ACC112 (cell line): ENCODE data around the gene APOD.

ENCODE experiments used
- H2AFZ ChIP-seq: fragments of 200-600 bp; sonication (generic); one replicate; pipeline ENCODE4 v1.6.0; 2017; ENCODE audit warnings: antibody characterized with exemption, low read length; ENCODE audit not compliant: unreplicated experiment
- H3K27ac ChIP-seq: fragments of 200-600 bp; sonication (generic); 2 replicates; pipeline ENCODE4 v1.5.1; 2014; ENCODE audit warnings: low read depth, mild to moderate bottlenecking, antibody characterized with exemption, low read length, moderate library complexity
- H3K27me3 ChIP-seq: fragments of 200-600 bp; sonication (generic); 2 replicates; pipeline ENCODE4 v1.6.1; 2014; ENCODE audit warnings: mild to moderate bottlenecking, antibody characterized with exemption, low read length, moderate library complexity, mixed read lengths; ENCODE audit not compliant: insufficient read depth
- H3K36me3 ChIP-seq: fragments of 200-600 bp; sonication (generic); 2 replicates; pipeline ENCODE4 v1.6.1; 2016; ENCODE audit warnings: mild to moderate bottlenecking, antibody characterized with exemption, low read length, moderate library complexity, mixed read lengths; ENCODE audit not compliant: insufficient read depth
- H3K4me1 ChIP-seq: fragments of 200-600 bp; sonication (generic); one replicate; pipeline ENCODE4 v1.6.1; 2016; ENCODE audit warnings: low read length, mixed read lengths; ENCODE audit not compliant: insufficient read depth, unreplicated experiment, control insufficient read depth
- H3K4me3 ChIP-seq: fragments of 200-600 bp; sonication (generic); 2 replicates; pipeline ENCODE4 v1.5.1; 2014; ENCODE audit warnings: mild to moderate bottlenecking, low read depth, low read length
- H3K79me2 ChIP-seq: fragments of 200-600 bp; sonication (generic); one replicate; pipeline ENCODE4 v1.6.0; 2016; ENCODE audit warnings: low read length; ENCODE audit not compliant: control insufficient read depth, unreplicated experiment, insufficient read depth

APOD gene

DNA sequence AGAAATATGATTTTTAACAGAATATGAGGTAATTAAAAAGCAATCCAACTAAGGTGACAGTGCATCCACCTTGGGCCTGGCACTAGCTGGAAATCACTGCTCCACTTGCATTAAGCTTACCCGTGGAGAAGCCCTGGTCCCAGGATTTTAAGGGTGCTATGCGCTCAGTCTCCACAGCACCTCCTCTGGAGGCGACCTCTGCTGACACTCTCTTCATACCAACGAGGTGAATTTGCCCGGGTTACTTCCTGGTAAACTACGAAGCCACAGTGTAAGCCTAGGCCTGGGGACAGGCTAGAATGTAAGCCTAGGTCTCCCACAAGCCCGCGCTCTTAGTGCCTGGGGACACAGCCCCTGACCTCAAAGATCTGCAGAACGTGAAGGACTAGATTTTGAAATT lies 793 bp downstream of the APOD start:
- peak overlapping the region; percentile 91 for H2AFZ ChIP-seq

DNA sequence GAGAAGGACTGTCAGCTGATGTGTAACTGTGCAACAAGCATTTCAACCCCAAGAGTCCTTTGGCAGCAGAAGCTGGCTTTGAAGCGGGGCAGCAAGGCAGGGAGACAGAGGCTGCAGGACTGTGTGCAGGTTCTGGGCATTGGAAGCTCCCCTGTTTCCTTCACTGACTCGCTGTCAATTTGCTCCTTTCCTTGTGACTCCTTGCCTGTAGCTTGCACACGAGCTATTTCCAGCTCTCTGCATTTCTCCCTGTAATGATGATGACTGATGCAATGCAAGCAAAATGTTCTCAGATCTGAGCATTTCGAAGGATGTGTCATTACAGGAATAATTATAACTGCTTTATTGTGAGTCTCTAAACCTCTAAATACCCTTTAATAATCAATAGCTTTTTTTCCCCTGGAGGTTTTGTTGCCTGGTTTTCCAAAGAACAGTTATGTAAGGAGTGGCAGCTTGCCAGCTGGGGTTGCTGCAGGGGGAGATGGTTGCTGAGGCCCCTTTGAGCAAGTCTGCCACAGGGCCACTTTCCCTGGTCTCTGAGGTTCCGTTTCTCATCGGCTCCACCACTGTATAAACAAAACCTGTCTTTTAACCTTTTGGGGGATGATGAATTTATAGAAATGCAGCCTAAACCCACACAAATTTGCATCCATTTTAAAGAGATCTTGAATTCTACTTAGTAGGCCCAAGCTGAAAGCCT lies 2.8 kb downstream of the APOD start:
- H3K79me2 ChIP-seq: no peaks in the 10 kb centered on the region
- H3K4me1 ChIP-seq: peaks cover 14% of the 10 kb centered on the region
- no peaks in the 10 kb centered on the region for H3K36me3 ChIP-seq
- no peak overlapping the region for H3K4me3 ChIP-seq
- no peak overlapping the region for H3K27ac ChIP-seq
- no peak overlapping the region for H2AFZ ChIP-seq
- H3K27me3 ChIP-seq: no peaks in the 10 kb centered on the region

More for the DNA sequence above, 793 bp downstream of the APOD start:
- H3K27ac ChIP-seq: no peak overlapping the region
- H3K4me3 ChIP-seq: peak overlapping the region; percentile 69; the same call in 1 of the 2 replicates
- H3K4me1 ChIP-seq: peaks cover 14% of the 10 kb centered on the region
- H3K27me3 ChIP-seq: no peaks in the 10 kb centered on the region
- H3K79me2 ChIP-seq: no peaks in the 10 kb centered on the region
- no peaks in the 10 kb centered on the region for H3K36me3 ChIP-seq

DNA sequence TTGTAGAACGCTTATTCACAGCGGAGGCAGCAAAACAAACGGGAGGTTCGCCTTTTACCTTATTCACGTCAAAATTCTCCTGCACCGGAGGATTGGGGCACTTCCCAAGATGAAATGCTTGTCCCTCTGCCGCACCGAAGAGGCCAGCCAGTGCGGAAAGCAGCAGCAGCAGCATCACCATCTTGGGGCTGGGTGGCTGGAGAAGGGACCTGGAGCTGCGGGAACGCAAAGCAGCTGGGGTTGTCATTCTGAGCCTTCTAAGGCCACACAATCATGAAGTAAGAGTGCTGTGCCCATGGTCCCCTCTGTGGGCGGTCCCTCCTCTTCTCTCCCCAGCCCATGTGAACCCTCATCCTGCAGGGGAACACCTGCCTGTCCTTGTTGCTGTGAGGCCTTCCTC lies 4.5 kb downstream of the APOD start:
- Histone ChIP-seq H3K27ac (no peak overlapping the region), H3K4me3 (no peak overlapping the region), H3K36me3 (no peaks in the 10 kb centered on the region), H3K27me3 (no peaks in the 10 kb centered on the region), H2AFZ (no peak overlapping the region), H3K4me1 (peaks cover 11% of the 10 kb centered on the region), H3K79me2 (no peaks in the 10 kb centered on the region)

DNA sequence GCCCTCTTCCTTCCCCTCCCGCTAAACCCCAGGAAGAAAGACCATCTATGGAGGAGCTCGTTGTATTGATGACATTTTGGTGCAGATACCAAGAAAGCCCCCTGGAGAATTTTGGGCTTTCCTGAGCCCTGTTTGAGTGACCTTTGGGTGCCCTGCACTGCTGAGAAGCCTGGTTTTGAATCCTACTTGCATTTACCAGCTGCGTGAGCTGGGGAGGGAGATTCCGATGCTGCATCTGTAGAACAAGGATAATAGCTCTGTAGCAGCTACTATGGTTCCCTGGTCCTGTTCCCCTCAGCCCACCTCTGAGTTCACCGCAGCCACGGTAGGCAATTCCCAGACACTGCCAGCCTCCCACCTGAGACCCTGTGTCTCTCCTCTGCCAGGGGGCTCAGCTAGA lies 5.2 kb downstream of the APOD start:
- Histone ChIP-seq H3K36me3 (no peaks in the 10 kb centered on the region), H3K4me1 (peaks cover 4% of the 10 kb centered on the region), H3K4me3 (no peak overlapping the region), H2AFZ (no peak overlapping the region), H3K79me2 (no peaks in the 10 kb centered on the region), H3K27ac (no peak overlapping the region), H3K27me3 (no peaks in the 10 kb centered on the region)

DNA sequence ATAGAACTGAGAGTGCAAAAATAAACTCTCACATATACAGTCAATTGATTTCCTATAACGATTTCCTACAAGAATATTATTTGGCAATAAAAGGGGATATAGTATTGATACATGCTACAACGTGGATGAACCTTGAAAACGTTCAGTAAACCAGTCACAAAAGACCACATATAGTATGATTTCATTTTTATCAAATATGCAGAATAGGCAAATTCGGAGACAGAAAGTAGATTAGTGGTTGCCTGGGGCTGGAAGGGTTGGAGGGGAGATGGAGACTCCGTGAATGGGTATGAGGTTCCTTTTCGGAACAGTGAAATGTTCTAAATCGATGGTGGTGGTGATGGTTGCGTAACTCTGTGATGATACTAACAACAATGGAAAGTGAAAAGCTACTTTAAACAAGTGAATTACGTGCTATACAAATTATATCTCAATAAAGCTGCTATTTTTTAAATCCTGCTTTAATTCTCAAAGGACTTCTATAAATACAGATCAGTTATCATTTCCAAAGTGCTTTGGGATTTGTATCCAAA lies 6.0 kb downstream of the APOD start:
- Histone ChIP-seq H2AFZ (no peak overlapping the region), H3K27ac (no peak overlapping the region), H3K4me3 (no peak overlapping the region), H3K36me3 (no peaks in the 10 kb centered on the region), H3K4me1 (no peaks in the 10 kb centered on the region), H3K79me2 (no peaks in the 10 kb centered on the region), H3K27me3 (no peaks in the 10 kb centered on the region)

DNA sequence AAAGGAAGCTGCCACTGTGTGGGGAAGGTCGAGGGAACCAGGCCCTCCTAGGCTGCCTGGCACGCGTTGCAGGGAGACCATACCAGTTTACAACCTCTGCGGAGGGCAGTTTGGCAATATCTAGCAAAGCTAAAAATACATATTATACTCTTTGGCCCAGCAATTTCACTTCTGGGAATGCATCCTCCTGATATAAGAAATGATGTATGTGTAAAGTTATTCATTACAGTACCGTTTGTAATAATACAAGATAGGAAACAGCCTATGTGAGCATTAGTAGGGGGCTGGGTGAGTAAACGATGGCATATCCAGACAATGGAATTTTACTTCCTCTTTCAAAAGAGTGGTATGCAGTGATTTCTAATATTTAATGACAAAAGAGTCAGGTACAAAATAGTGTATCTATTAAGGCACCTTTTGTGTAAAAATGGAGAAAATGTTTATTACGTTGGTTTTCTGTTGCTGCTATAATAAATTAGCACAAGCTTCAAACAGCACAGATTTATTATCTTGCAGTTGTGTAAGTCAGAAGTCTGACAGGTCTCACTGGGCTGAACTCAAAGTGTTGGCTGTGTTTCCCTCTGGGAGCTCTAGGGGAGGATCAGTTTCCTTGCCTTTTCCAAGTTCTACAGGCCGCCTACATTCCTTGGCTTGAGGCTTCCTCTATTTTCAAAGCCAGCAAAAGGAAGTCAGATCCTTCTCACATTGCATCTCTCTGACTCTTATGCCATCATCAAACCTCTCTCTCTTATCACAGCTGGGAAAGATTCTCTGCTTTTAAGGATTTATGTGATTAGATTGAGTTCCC lies 9.0 kb downstream of the APOD start:
- Histone ChIP-seq H3K36me3 (no peaks in the 10 kb centered on the region), H3K79me2 (no peaks in the 10 kb centered on the region), H3K27me3 (no peaks in the 10 kb centered on the region), H3K4me3 (no peak overlapping the region), H3K4me1 (no peaks in the 10 kb centered on the region), H2AFZ (no peak overlapping the region), H3K27ac (no peak overlapping the region)

DNA sequence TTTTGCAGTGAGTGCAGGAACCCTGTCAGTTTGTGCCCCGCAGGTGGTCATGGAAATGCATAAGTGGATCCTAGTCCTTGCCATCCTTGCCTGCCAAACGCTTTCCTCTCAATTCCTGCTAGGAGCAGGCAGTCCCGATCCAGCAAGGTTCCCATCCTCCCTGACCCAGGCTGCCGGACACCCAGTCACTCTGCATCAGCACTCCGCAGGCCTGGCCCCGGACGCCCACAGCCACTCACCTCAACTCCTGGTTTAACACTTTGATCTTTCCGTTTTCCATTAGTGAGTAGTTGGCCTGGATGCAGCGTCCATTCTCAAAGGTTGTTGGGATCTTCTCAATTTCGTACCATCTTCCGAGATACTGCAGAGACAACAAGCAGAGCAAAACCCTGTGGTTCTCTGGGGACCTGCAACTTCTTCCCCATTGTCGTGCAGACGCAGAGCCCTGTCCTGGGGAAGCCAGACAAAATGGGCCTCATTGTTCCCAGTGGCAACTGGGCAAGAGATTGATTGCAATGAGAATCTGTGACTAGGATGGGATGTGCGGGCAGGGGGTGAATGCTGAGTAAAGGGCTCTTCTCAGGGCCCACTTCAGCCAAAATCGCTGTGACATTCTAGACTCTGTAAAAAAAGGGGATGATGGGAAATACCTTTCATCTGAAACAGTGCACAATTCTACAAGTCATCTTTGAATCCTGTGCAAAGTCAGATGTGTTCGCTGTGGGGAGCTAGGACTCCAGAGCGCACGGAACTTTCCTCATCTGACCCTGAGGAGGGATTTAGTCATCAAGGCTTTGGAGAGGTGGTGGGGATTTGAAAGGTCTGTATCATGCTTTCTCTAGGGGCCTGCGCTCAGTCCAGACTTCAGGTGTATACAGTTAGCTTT lies 9.9 kb downstream of the APOD start:
- H3K4me1 ChIP-seq: no peaks in the 10 kb centered on the region
- H3K36me3 ChIP-seq: no peaks in the 10 kb centered on the region
- H3K27ac ChIP-seq: no peak overlapping the region
- H2AFZ ChIP-seq: no peak overlapping the region
- no peaks in the 10 kb centered on the region for H3K79me2 ChIP-seq
- H3K4me3 ChIP-seq: no peak overlapping the region
- H3K27me3 ChIP-seq: no peaks in the 10 kb centered on the region

DNA sequence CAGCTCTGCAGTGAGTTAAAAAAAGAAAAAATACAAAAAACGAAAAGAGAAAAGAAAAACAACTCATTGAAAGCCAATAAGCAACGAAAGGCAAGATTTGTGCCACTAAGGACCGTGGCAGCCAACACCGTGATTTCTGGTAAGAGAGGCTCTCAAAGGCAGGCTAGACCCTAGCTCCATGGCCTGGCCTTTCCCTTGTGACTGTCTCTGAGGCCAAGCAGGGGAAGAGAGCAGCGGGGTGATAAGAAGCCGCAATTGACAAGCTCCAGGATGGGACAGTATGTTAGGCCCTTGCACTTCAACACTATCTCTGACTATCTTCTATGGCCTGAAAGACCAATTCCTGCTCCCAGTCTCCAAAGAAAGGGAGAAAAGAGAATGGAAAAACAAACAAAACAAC lies 12.4 kb downstream of the APOD start:
- Histone ChIP-seq H3K27me3 (no peaks in the 10 kb centered on the region), H2AFZ (no peak overlapping the region), H3K36me3 (no peaks in the 10 kb centered on the region), H3K79me2 (no peaks in the 10 kb centered on the region), H3K4me1 (no peaks in the 10 kb centered on the region), H3K4me3 (no peak overlapping the region), H3K27ac (no peak overlapping the region)

DNA sequence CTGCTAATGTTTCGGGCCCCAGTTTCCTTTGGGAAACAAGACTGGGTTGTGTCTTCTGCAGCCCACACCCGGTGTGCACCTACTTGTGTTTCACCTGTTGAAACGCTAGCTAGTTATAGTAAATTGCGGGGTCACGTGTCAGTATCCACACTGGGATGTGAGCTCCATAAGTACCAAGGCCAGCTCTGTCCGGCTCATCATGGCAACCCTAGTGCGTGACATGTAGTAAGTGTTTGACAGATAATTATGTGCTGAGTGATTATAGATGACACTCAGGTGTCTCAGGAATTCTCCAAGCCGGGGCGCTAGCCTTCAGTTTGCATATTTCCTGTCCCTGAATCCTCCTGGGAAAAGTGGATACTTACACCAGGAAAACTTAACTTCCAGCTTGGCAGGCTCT lies 12.8 kb downstream of the APOD start:
- Histone ChIP-seq H3K79me2 (no peaks in the 10 kb centered on the region), H3K27me3 (no peaks in the 10 kb centered on the region), H3K36me3 (no peaks in the 10 kb centered on the region), H3K27ac (no peak overlapping the region), H3K4me1 (no peaks in the 10 kb centered on the region), H2AFZ (no peak overlapping the region), H3K4me3 (no peak overlapping the region)

DNA sequence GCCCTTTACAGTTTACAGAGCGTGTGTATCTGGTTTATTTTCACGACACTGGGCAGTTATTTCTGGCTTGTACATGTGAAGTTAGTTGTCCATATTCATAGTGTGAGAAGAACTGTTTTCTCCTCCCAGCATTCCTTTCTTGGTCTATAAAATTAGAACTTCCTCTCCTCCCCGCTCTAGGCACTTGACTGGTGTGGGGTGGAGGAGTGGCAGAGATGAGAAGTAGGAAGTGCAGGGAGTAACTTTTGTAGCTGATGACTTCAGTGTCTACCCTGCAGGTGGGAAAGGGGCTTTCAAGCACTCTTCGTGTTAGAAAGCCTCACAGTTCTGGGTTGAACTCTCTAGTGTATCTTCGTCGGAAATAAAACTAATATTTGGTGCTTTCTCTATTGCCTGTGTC lies 13.4 kb downstream of the APOD start:
- no peaks in the 10 kb centered on the region for H3K27me3 ChIP-seq
- no peaks in the 10 kb centered on the region for H3K79me2 ChIP-seq
- H3K4me3 ChIP-seq: no peak overlapping the region
- H3K36me3 ChIP-seq: no peaks in the 10 kb centered on the region
- no peak overlapping the region for H3K27ac ChIP-seq
- no peak overlapping the region for H2AFZ ChIP-seq
- no peaks in the 10 kb centered on the region for H3K4me1 ChIP-seq
